HG02943 (cell line): ENCODE data around the gene FBXL19.

Experiments used
- ATAC-seq: cut with Tn5 transposase; IDR thresholded peaks from one replicate; pipeline ENCODE4 v1.9.1; 2021; ENCODE audit warnings: mild to moderate bottlenecking, low read depth, moderate library complexity; ENCODE audit not compliant: unreplicated experiment

Gene FBXL19

DNA sequence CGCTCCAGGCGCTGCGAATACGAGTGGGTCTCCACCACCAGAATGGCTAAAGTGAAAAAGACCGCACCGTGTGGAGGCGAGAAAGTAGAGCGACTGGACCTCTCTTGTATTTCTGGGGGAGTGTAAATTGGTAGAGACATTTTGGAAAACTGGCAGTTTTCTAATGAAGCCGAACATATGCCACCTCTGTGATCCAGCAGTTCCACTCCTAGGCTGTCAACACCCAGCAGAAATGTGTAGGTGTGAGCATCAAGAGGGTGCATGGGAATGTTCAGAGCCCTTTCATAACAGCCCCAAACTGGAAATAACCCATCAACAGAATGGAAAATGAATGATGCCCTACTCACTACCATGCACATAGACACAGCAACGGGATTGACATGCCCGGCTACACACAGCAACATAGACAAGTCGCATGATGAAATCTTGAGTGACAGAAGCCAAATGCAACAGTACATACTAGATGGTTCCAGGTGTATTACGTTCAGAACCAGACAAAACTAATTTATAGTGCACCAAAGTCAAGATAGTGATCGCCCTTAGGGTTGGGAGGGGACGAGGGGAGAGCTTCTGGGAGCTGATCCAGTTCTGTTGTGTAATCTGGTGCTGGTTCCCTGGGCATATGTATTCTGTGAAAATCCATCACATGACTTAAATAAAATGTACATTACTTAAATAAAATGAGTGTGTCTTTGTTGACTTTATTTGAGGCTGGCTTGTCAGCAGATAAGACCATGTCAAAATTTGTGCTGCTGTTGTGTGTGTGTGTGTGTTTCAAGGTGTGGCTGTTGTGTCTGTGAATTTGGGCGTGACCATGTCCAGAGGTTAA, 28.6 kb upstream of the FBXL19 start:
- ATAC-seq: no peak

DNA sequence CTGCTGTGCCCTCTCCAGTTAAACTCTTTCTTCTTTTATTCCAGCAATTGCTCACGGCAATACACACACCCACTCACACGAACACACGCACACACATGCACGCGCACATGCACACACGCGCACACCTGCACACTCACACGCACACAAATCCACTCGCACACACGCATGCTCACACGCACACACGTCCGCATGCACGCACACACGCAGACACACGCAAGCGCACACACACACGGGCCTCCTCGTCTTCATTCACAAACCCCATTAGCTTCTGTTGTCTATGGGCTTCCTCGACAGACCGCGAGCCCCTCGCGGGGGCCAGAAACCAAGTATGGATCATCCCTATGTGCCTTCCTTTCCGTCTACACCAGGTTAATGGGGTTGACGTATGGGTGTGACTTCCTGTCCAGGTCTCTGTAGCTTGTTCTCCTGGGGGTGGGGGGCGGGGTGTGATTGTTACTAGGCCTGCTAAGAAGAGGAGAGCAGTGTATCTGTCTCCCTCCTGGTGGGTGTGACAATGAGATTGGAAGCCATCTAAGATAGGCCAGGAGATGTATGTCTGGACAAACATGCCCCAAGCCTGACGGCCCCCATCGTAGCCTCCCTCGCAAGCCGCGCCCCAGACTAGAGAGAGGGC, 27.6 kb upstream of the FBXL19 start:
- no peak for ATAC-seq

DNA sequence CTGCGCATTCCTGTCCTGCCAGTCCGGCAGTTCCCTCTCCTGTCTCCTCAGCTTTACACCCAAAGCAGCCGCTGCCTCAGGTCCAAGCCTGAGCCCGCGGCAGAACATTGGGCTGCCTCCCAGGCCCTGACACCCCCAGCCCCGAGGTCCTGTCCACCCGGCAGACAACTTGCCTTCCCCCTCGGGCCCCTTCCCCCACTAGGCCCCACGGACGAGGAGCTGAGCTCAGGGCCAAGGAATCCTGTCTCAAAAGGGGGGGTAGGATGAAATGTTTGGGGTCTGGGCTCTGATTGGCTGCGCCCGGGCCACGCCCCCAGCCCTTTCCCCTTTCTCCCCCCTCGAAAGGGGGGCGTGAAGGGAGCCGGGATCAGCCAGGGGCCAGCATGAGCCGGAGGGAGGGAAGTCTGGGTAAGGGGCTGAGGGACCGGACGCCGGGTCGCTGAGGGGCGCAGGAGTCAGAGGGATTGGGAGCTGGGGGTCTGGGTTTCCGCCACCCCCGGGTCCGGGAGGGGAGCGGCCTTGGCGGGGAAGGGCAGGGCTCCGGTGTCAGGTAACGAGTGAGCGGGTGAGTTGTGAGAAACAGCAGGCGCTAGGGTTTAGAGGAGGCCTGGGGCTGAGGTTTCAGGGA, 27.0 kb upstream of the FBXL19 start, which contains the start of gene CTF1:
Gene CTF1 (plus strand): TSS at position 354 of the 628 bp plus-strand sequence. CDS start 30 bp downstream, at position 384.
- ATAC-seq: no peak

DNA sequence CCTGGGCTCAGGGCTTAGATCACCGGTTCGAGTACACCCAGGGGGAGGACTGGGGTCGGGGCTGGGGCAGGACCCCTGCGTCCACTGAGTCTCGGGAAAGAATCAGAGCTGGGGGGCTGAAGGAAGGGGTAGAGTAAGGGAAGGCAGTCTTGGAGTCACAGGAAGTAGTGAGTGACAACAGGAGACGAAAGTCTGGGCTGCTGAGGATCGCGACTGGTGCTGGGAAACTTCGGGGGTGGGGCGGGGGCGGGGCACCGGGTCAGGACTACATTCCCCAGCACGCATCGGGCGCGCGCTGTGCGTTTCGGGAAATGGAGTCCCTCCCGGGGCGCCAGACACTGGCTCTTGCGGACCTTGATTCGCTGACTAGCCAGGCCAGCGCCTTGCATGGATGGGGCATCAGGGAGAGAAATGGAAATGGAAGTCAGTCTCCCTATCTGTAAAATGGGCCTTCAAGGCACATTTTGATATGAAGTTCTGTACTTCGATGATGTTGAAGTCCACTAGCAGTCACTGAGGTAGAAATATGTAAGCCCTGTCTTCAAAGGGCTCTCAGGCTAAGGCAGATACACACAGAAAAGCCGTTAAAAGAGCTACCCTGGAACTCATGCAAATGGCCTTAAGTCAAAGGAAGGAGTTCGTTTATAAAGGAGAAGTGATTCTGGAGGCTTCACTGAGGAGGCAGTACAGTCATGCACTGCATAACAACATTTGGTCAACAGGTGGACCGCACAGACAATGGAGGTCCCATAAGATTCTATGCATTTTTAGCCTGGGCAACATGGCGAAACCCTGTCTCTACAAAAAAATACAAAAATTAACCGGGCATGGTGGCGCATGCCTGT, 26.3 kb upstream of the FBXL19 start:
- no peak for ATAC-seq

DNA sequence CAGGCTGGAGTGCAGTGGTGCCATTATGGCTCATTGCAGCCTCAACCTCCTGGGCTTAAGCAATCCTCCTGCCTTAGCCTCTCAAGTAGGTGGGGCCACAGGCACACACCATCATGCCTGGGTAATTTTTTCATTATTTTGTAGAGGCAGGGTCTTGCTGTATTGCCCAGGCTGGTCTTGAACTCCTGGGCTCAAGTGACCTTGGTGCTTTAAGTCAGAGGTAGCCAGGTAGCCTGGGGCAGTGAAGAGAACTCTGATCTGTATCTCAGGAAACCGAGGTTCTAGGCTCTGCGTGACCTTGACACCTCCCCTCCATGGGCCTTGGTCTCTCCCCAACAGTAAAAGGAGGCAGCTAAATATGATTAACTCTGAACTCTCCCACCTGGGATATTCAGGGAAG, 23.6 kb upstream of the FBXL19 start:
- no peak for ATAC-seq

DNA sequence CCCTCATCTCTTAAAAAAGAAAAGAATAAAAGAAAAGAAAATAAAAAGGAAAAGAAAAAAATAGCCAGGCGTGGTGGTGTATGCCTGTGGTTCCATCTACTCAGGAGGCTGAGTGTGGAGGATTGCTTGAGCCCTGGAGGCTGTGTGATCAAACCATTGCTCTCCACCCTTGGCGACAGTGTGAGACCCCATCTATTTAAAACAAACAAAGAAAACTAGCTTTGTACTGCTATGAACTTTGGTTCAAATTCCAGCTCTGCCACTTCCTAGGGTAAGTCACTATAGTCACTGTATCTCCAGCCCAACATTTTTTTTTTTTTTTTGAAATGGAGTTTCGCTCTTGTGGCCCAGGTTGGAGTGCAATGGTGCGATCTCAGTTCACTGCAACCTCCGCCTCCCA, 22.8 kb upstream of the FBXL19 start:
- ATAC-seq: no peak

DNA sequence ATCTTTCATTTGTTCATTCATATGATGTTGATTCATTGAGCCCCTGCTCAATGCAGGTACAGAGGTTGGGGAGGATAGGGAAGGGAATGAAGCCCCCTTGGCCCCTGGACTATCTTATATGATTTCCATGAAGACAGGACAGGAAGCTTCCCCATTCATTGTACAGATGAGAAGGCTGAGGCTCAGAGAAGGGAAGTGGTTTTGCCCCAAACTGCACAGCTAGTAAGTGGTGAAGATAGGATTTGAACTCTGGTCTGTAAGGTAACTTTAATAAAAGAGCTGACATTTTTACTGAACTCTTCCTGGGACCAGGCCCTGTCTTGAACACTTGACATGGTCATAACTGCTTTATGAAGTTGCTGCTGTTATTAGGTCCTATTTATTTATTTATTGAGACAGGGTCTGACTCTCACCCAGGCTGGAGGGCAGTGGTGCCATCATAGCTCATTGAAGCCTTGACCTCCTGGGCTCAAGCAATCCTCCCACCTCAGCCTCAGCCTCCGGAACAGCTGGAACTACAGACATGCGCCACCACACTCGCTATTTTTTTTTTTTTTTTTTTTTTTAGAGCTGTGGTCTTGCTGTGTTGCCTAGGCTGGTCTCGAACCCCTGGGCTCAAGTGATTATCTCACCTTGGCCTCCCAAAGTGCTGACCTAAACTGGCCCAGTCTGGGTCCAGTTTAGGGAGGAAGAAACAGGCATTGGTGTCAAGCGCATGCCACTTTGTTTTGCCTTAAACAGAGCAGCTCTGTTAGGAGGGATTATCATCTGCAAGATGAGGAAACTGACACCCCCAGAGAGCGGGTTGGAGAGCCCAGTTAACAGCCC, 22.0 kb upstream of the FBXL19 start:
- no peak for ATAC-seq

DNA sequence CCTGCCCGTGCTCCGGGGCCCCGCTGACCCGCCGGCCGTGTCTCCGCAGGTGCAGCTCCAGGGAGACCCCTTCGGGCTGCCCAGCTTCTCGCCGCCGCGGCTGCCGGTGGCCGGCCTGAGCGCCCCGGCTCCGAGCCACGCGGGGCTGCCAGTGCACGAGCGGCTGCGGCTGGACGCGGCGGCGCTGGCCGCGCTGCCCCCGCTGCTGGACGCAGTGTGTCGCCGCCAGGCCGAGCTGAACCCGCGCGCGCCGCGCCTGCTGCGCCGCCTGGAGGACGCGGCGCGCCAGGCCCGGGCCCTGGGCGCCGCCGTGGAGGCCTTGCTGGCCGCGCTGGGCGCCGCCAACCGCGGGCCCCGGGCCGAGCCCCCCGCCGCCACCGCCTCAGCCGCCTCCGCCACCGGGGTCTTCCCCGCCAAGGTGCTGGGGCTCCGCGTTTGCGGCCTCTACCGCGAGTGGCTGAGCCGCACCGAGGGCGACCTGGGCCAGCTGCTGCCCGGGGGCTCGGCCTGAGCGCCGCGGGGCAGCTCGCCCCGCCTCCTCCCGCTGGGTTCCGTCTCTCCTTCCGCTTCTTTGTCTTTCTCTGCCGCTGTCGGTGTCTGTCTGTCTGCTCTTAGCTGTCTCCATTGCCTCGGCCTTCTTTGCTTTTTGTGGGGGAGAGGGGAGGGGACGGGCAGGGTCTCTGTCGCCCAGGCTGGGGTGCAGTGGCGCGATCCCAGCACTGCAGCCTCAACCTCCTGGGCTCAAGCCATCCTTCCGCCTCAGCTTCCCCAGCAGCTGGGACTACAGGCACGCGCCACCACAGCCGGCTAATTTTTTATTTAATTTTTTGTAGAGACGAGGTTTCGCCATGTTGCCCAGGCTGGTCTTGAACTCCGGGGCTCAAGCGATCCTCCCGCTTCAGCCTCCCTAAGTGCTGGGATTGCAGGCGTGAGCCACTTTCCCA, 21.1 kb upstream of the FBXL19 start:
- no peak for ATAC-seq

DNA sequence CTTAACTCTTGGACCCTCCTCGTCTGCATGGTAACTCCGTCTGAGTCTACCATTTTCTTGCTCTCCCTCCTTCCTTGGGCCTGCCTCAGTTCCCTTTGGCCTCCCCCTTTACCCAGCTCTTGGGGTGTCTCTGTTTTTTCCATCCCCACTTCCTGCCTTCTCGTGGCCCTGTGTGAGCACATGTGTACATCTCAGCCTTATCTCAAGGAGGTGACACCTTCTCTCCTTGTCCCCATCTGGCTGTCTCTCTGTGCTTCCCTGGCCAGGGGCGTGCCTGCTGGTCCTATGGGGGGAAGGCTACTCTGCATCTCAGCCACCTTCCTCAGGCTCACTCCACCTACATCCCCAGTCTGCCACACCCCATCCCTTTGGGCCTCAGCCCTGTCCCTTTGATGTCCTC, 20.4 kb upstream of the FBXL19 start:
- ATAC-seq: no peak

DNA sequence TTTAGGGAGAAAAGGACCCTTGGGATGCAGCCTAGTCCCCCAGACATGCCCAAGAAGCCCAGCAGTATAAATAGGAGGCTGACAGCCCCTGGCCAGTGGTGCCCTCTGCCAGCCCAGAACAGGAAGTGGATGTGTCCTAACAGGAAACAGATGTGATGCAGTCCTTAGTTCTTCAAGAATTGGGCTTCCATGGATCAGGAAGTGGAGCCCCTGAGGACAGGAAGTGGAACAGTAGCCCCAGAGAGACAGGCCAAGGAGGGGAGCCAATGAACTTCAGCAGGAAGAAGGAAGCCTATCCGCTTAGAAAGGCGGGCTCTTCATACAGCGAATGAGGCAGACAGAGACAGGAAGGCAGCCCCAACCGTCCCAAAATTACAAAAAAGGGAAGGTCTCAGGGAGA, 19.8 kb upstream of the FBXL19 start:
- ATAC-seq: no peak

DNA sequence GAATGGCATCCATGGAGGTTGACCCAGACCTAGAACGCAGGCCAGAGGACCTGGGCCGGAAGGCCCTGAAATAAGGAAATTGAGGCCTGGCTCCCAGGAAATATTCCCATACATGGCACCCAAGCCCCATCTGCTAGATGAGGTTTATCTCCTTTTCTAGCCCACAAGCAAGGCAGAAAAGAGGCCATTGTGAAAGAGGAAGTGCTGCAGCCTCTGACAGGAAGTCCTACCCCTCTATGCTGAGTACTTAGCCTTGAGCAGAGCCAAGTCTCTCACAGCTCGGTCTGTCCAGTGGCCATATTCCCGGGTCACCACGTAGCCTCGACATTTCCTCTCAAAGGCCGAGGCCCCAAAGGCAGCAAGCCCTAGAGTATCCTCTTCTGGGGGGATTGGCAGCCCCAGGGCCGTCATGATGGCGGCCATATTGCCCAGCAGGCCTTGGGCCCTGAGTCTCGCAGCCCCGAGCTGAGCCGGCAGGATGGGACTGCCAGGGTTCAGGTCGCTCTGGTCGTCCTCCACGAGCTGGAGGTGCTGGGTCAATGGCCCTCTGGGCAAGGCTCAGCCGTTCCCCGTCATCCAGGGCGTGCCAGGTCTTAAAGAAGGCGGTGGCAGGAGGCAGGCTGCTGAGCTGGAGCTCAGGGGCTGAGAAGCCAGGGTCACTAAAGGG, 19.1 kb upstream of the FBXL19 start:
- no peak for ATAC-seq

DNA sequence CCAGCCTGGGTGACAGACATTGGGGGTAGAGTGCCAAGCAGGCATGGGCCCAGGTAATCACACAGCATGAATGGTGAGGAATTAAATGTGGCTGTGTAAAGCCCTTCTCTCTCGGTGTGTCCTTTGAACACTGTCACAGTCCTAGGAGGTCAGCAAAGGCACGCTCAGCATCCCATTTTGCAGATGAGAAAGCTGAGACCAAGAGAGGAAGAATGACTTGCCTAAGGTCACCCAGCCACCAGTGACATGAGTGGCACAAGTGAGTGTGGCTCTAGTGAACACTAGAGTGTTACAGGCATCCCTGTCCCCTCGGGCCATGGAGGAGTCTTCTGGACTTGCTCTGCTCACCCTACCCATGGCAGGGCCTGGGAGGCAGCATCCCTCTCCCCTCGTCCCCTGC, 16.3 kb upstream of the FBXL19 start:
- no peak for ATAC-seq

DNA sequence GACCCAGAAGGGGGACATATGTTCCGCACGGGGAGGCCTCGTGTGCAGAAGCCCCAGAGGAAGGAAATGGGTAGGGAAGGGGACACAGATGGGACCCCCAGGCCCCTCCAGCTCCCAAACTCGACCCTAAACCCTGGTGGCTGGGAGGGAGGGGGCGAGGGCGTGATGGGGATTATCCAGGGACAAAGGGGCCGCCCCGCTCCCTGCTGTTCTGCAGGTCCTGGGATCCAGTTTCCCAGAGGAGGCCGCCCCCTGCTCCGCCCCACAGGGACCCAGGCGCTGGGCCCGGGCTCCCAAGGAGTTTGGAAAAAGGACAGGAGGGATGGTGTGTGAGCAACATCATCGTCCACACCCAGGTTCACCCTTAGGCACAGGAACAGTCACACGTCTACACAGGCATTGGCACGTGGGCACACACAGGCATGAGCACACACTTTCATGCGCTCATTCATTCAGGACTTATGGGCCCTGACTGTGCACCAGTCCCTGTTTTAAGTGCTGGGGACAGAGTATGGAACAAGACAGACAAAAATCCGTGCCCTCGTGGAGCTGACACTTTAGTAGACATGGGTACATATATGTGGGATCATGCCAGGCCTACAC, 12.8 kb upstream of the FBXL19 start:
- no peak for ATAC-seq

DNA sequence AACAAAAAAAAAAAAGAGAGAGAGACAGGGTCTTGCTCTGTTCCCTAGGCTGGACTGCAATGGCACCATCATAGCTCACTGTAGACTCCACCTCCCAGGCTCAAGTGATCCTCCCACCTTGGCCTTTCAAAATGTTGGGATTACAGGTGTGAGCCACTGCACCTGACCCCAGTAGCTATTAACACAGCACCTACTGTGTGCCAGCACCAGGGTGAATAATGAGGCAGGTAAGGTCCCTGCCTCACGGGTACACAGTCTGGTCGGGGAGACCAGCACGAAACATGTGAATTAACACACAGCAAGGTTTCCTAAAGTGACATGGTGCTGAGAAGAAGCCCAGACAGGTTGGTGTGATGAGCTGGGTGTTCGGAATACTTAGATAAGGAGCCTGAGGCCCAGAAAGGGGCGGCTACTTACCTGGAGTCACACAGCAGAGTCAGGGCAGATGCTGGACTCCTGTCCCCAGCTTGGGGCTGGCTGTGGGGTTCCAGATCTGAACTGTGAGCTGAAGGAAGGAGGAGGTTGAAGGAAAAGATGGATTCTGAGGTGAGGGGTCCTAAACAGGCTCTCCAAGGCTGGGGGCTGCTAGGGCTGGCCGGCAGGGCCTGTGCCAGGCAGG, 10.5 kb upstream of the FBXL19 start:
- no peak for ATAC-seq

DNA sequence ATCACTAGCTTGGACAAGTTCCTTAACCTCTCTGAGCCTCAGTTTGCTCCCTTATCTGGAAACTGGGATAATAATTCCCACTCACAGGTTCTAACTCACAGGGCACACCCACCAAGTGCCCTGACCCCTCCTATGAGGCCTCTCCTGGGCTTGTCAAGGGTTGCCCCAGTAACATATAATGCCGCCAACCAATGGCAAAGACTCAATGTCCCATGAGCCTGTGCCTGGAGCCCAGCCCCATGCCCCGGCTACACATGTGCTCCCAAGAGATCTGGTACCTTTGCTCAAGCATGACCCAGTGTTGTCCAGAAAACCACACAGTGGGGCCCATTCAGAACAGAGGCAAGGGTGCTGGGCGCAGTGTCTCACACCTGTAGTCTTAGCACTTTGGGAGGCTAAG, 8.5 kb upstream of the FBXL19 start:
- no peak for ATAC-seq

DNA sequence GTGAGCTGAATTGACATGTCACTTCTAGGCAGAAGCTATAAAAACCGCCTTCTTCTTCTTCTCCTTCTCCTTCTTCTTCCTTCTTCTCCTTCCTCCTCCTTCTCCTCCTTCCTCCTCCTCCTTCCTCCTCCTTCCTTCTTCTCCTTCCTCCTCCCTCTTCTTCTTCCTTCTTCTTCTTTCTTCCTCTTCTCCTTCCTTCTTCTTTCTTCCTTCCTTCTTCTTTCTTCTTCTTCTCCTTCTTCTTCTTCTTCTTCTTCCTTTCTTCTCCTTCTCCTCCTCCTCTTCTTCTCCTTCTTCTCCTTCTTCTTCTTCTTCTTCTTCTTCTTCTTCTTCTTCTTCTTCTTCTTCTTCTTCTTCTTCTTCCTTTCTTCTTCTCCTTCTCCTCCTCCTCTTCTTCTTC, 4.8 kb upstream of the FBXL19 start:
- ATAC-seq: no peak

DNA sequence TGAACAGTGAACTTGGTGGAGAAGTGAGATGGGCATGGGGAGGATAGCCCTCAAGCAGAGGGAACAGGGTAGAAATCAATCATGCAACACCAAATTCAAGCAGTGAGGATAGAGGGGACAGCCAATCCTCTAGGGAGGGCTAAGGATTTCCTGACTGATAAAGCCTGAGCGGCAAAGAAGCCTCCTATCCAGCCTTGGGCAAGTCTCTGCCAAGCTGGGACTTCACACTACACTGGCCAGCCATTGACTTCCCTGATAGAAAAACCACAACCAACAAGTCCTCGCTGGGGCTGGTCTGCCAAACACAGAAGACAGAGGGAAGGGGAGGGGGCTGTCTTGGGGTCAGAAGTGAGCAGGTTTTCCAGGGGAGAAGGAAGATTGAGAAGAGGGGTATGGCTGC, 2.5 kb upstream of the FBXL19 start:
- no peak for ATAC-seq

DNA sequence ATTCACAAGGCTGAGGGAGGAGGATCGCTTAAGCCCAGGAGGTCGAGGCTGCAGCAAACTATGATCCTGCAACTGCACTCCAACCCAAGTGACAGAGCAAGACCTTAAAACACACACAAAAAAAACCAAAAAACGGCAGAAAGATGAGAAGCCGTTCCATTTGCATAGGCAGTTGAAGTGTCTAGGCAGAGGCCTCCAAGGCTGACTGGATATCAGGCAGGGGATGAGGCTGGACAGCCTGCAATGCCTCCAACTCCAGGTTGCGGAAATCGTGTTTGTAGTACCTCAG, 2.0 kb upstream of the FBXL19 start:
- no peak for ATAC-seq
